ENCODE data around the gene CHMP1B.

The CHMP1B gene

GRCh38 chr18:11866329-11866728, 15.1 kb downstream of the CHMP1B start:
- no peaks in the 10 kb centered on the region for H3K36me3 Mint-ChIP-seq (ENCODE audit: low read depth)
- no peak overlapping the region for H3K4me3 Mint-ChIP-seq
- H3K27ac Mint-ChIP-seq, result no peak overlapping the region
- intact Hi-C loops (cut with micrococcal nuclease), result no loop called here
- peaks cover 8% of the 10 kb centered on the region for H3K4me1 Mint-ChIP-seq (ENCODE audit: low read depth)
- no peaks in the 10 kb centered on the region for H3K9me3 Mint-ChIP-seq
- peaks cover 17% of the 10 kb centered on the region for H3K27me3 Mint-ChIP-seq

GRCh38 chr18:11866764-11867163, 15.6 kb downstream of the CHMP1B start:
- no peak overlapping the region for H3K4me3 Mint-ChIP-seq
- peaks cover 7% of the 10 kb centered on the region for H3K4me1 Mint-ChIP-seq (ENCODE audit: low read depth)

GRCh38 chr18:11868230-11868629, 17.0 kb downstream of the CHMP1B start:
- H3K4me3 Mint-ChIP-seq, result no peak overlapping the region
- H3K27me3 Mint-ChIP-seq, result peaks cover 22% of the 10 kb centered on the region
- H3K36me3 Mint-ChIP-seq (ENCODE audit: low read depth), result no peaks in the 10 kb centered on the region
- intact Hi-C loops (cut with micrococcal nuclease), result no loop called here
- H3K27ac Mint-ChIP-seq, result no peak overlapping the region
- peaks cover 5% of the 10 kb centered on the region for H3K4me1 Mint-ChIP-seq (ENCODE audit: low read depth)
- no peaks in the 10 kb centered on the region for H3K9me3 Mint-ChIP-seq

More at GRCh38 chr18:11866764-11867163, 15.6 kb downstream of the CHMP1B start:
- no peaks in the 10 kb centered on the region for H3K36me3 Mint-ChIP-seq (ENCODE audit: low read depth)
- intact Hi-C loops (cut with micrococcal nuclease), result no loop called here
- no peaks in the 10 kb centered on the region for H3K9me3 Mint-ChIP-seq
- peaks cover 18% of the 10 kb centered on the region for H3K27me3 Mint-ChIP-seq
- H3K27ac Mint-ChIP-seq, result no peak overlapping the region

GRCh38 chr18:11871501-11871900, 20.3 kb downstream of the CHMP1B start:
- peaks cover 11% of the 10 kb centered on the region for H3K36me3 Mint-ChIP-seq (ENCODE audit: low read depth)
- no peak overlapping the region for H3K4me3 Mint-ChIP-seq
- peaks cover 15% of the 10 kb centered on the region for H3K27me3 Mint-ChIP-seq
- intact Hi-C loops (cut with micrococcal nuclease), result no loop called here
- peaks cover 5% of the 10 kb centered on the region for H3K4me1 Mint-ChIP-seq (ENCODE audit: low read depth)
- H3K27ac Mint-ChIP-seq, result no peak overlapping the region
- peaks cover 11% of the 10 kb centered on the region for H3K9me3 Mint-ChIP-seq

GRCh38 chr18:11872479-11873136, 21.4 kb downstream of the CHMP1B start:
- intact Hi-C loops (cut with micrococcal nuclease), result no loop called here
- Mint-ChIP-seq H3K27me3 (peaks cover 13% of the 10 kb centered on the region), H3K9me3 (peaks cover 11% of the 10 kb centered on the region), H3K4me3 (no peak overlapping the region), H3K27ac (no peak overlapping the region), H3K4me1 (ENCODE audit: low read depth) (peaks cover 5% of the 10 kb centered on the region), H3K36me3 (ENCODE audit: low read depth) (peaks cover 16% of the 10 kb centered on the region)

- intact Hi-C loops (cut with micrococcal nuclease), result no loop called here
- peaks cover 13% of the 10 kb centered on the region for H3K27me3 Mint-ChIP-seq
- no peak overlapping the region for H3K4me3 Mint-ChIP-seq
- H3K27ac Mint-ChIP-seq, result no peak overlapping the region
- peaks cover 16% of the 10 kb centered on the region for H3K36me3 Mint-ChIP-seq (ENCODE audit: low read depth)
- H3K4me1 Mint-ChIP-seq (ENCODE audit: low read depth), result peaks cover 5% of the 10 kb centered on the region
- H3K9me3 Mint-ChIP-seq, result peaks cover 11% of the 10 kb centered on the region
Measured at GRCh38 chr18:11873670-11874340, 22.6 kb downstream of the CHMP1B start.

GRCh38 chr18:11874676-11875075, 23.5 kb downstream of the CHMP1B start:
- Mint-ChIP-seq H3K4me1 (ENCODE audit: low read depth) (peaks cover 5% of the 10 kb centered on the region), H3K36me3 (ENCODE audit: low read depth) (peaks cover 16% of the 10 kb centered on the region), H3K27me3 (peaks cover 13% of the 10 kb centered on the region), H3K4me3 (no peak overlapping the region), H3K9me3 (peaks cover 11% of the 10 kb centered on the region), H3K27ac (no peak overlapping the region)
- intact Hi-C loops (cut with micrococcal nuclease), result no loop called here

- H3K4me3 Mint-ChIP-seq, result no peak overlapping the region
- no peak overlapping the region for H3K27ac Mint-ChIP-seq
- H3K4me1 Mint-ChIP-seq (ENCODE audit: low read depth), result peaks cover 21% of the 10 kb centered on the region
- intact Hi-C loops (cut with micrococcal nuclease), result no loop called here
- H3K27me3 Mint-ChIP-seq, result peaks cover 6% of the 10 kb centered on the region
- peaks cover 26% of the 10 kb centered on the region for H3K36me3 Mint-ChIP-seq (ENCODE audit: low read depth)
- H3K9me3 Mint-ChIP-seq, result peaks cover 11% of the 10 kb centered on the region
Measured at GRCh38 chr18:11877497-11878135, 26.4 kb downstream of the CHMP1B start.

- no peak overlapping the region for H3K4me3 Mint-ChIP-seq
- H3K36me3 Mint-ChIP-seq (ENCODE audit: low read depth), result peaks cover 32% of the 10 kb centered on the region
- peaks cover 49% of the 10 kb centered on the region for H3K4me1 Mint-ChIP-seq (ENCODE audit: low read depth)
- H3K27me3 Mint-ChIP-seq, result no peaks in the 10 kb centered on the region
- H3K9me3 Mint-ChIP-seq, result peaks cover 5% of the 10 kb centered on the region
- peak overlapping the region; percentile 64 for H3K27ac Mint-ChIP-seq
- intact Hi-C loops (cut with micrococcal nuclease), result no loop called here
Measured at GRCh38 chr18:11880586-11881304, 29.5 kb downstream of the CHMP1B start.

- H3K9me3 Mint-ChIP-seq, result no peaks in the 10 kb centered on the region
- peak overlapping the region; percentile 75 for H3K27ac Mint-ChIP-seq
- no peaks in the 10 kb centered on the region for H3K27me3 Mint-ChIP-seq
- H3K4me1 Mint-ChIP-seq (ENCODE audit: low read depth), result peaks cover 63% of the 10 kb centered on the region
- peaks cover 37% of the 10 kb centered on the region for H3K36me3 Mint-ChIP-seq (ENCODE audit: low read depth)
- H3K4me3 Mint-ChIP-seq, result no peak overlapping the region
- intact Hi-C loops (cut with micrococcal nuclease), result no loop called here
Measured at GRCh38 chr18:11882636-11883035, 31.4 kb downstream of the CHMP1B start.

- Mint-ChIP-seq H3K27me3 (no peaks in the 10 kb centered on the region), H3K4me1 (ENCODE audit: low read depth) (peaks cover 67% of the 10 kb centered on the region), H3K9me3 (no peaks in the 10 kb centered on the region), H3K36me3 (ENCODE audit: low read depth) (peaks cover 42% of the 10 kb centered on the region), H3K27ac (peak overlapping the region; percentile 75), H3K4me3 (peak overlapping the region; percentile 6)
- intact Hi-C loops (cut with micrococcal nuclease), result no loop called here
Measured at GRCh38 chr18:11883153-11883552, 31.9 kb downstream of the CHMP1B start.

- H3K27ac Mint-ChIP-seq, result peak overlapping the region; percentile 75
- H3K4me1 Mint-ChIP-seq (ENCODE audit: low read depth), result peaks cover 67% of the 10 kb centered on the region
Measured at GRCh38 chr18:11884396-11885030, 33.3 kb downstream of the CHMP1B start.

GRCh38 chr18:11885278-11885947, 34.2 kb downstream of the CHMP1B start:
- H3K4me1 Mint-ChIP-seq (ENCODE audit: low read depth), result peaks cover 67% of the 10 kb centered on the region
- no peaks in the 10 kb centered on the region for H3K27me3 Mint-ChIP-seq
- peak overlapping the region; percentile 17 for H3K4me3 Mint-ChIP-seq
- peaks cover 59% of the 10 kb centered on the region for H3K36me3 Mint-ChIP-seq (ENCODE audit: low read depth)
- H3K9me3 Mint-ChIP-seq, result no peaks in the 10 kb centered on the region
- intact Hi-C loops (cut with micrococcal nuclease), result no loop called here
- H3K27ac Mint-ChIP-seq, result peak overlapping the region; percentile 75

More at GRCh38 chr18:11884396-11885030, 33.3 kb downstream of the CHMP1B start:
- Mint-ChIP-seq H3K36me3 (ENCODE audit: low read depth) (peaks cover 50% of the 10 kb centered on the region), H3K27me3 (no peaks in the 10 kb centered on the region), H3K4me3 (peak overlapping the region; percentile 43), H3K9me3 (no peaks in the 10 kb centered on the region)
- intact Hi-C loops (cut with micrococcal nuclease), result no loop called here
